K562 (cell line): Measurements from ENCODE around the gene CRKL. TPM values are rescaled to one million over a fixed set of nuclear protein-coding genes. Genes with fewer than 3 reads are reported as not detected.

Source experiments
- ATAC-seq: fragments of 200-7000 bp; cut with Tn5 transposase; 3 replicates; pipeline ENCODE4 v1.9.1; 2020; ENCODE audit warnings: moderate library complexity
- BruUV-seq: library from RNA; stranded (reverse); fragments of 400-500 nt; replicated peaks from 2 replicates; lab custom pipeline; 2021; lab: Mats Ljungman, UMichigan
- CTCF ChIA-PET: fragments of 300-600 bp; formaldehyde crosslinking; extraction: SDS; loops from one replicate; lab custom pipeline; 2021; ENCODE audit warnings: low intra/inter-chr PET ratio; lab: Yijun Ruan, JAX
- POLR2A ChIA-PET: fragments of 300-600, 350-650 bp; sonication (Branson Sonifier 250); formaldehyde crosslinking; extraction: SDS; loops from one replicate; lab custom pipeline; 2021; ENCODE audit warnings: antibody characterized with exemption, inconsistent platforms; lab: Yijun Ruan, JAX
- DNase-seq, 4 experiments: peaks; one replicate each; pipeline versions ENCODE4 v3.0.0 to v3.0.0-alpha.2; 2011 to 2018; ENCODE audit warnings: low spot score in 3 of 4, mixed read lengths in 3 of 4; ENCODE audit errors: extremely low read depth in 1 of 4
- FAIRE-seq: peaks from 2 replicates; lab custom pipeline; 2011; peaks lifted over from hg19 to GRCh38; lab: Jason Lieb, UNC
- H2AFZ ChIP-seq: 2 replicates; pipeline ENCODE4 v1.6.0; 2011; ENCODE audit warnings: low read depth, low read length, control low read depth, inconsistent platforms
- H3K27ac ChIP-seq: fragments of 200-600 bp; 3 replicates; pipeline ENCODE4 v1.8.0; 2011; ENCODE audit warnings: low read depth, mild to moderate bottlenecking, control low read depth, inconsistent platforms, low read length, moderate library complexity, mixed read lengths; ENCODE audit errors: extremely low read depth
- H3K27me3 ChIP-seq, 2 experiments: fragments of 300-600 bp in 1 of 2; 2 replicates in 1 of 2; 3 replicates in 1 of 2; pipeline versions ENCODE4 v1.6.0 to v1.8.0; 2011; ENCODE audit warnings: inconsistent platforms in 2 of 2, low read length in 2 of 2, mild to moderate bottlenecking in 1 of 2, mixed read lengths in 1 of 2, moderate library complexity in 1 of 2; ENCODE audit not compliant: control insufficient read depth in 2 of 2, insufficient read depth in 2 of 2
- H3K36me3 ChIP-seq: fragments of 300-600 bp; 3 replicates; pipeline ENCODE4 v1.8.0; 2011; ENCODE audit warnings: mild to moderate bottlenecking, low read length, inconsistent platforms; ENCODE audit not compliant: control insufficient read depth, insufficient read depth
- H3K4me1 ChIP-seq, 2 experiments: fragments of 200-600 bp in 1 of 2; replicated peaks in 1 of 2; 2 replicates in 1 of 2; 3 replicates in 1 of 2; pipeline versions ENCODE4 v1.5.1 to v1.8.0; 2011; ENCODE audit warnings: inconsistent platforms in 2 of 2, low read length in 2 of 2, mild to moderate bottlenecking in 1 of 2, mixed read lengths in 1 of 2, moderate library complexity in 1 of 2; ENCODE audit not compliant: control insufficient read depth in 2 of 2, insufficient read depth in 2 of 2
- H3K4me2 ChIP-seq: 2 replicates; pipeline ENCODE4 v1.6.1; 2011; ENCODE audit warnings: low read length, control low read depth, inconsistent platforms, mixed read lengths; ENCODE audit not compliant: insufficient read depth
- H3K4me3 ChIP-seq: fragments of 200-600 bp; sonication (generic), shearing (Covaris generic); 2 replicates; pipeline ENCODE4 v1.5.1; 2016; ENCODE audit warnings: control low read depth, inconsistent platforms
- H3K79me2 ChIP-seq: fragments of 200-600 bp; 3 replicates; pipeline ENCODE4 v1.8.0; 2011; ENCODE audit warnings: low read length, inconsistent platforms; ENCODE audit not compliant: control insufficient read depth, insufficient read depth
- H3K9ac ChIP-seq, 2 experiments: 2 replicates each; pipeline versions ENCODE4 v1.6.0 to v1.6.1; 2011; ENCODE audit warnings: low read depth in 2 of 2, low read length in 2 of 2, control low read depth in 1 of 2, inconsistent platforms in 1 of 2, mild to moderate bottlenecking in 1 of 2, mixed read lengths in 1 of 2; ENCODE audit not compliant: insufficient read depth in 1 of 2
- H3K9me1 ChIP-seq: one replicate; pipeline ENCODE4 v1.6.0; 2011; ENCODE audit warnings: inconsistent platforms, mild to moderate bottlenecking, low read length, moderate library complexity; ENCODE audit not compliant: control insufficient read depth, insufficient read depth
- H3K9me3 ChIP-seq: replicated peaks from 2 replicates; pipeline ENCODE4 v1.5.1; 2011; ENCODE audit warnings: low read depth, low read length, inconsistent platforms; ENCODE audit not compliant: control insufficient read depth, insufficient read depth
- H4K20me1 ChIP-seq: replicated peaks from 2 replicates; pipeline ENCODE4 v1.6.1; 2011; ENCODE audit warnings: low read length, inconsistent platforms, mixed read lengths; ENCODE audit not compliant: control insufficient read depth, insufficient read depth
- ADNP ChIP-seq: fragments of 200-800 bp; sonication (Bioruptor generic); IDR thresholded peaks from 2 replicates; pipeline ENCODE4 v1.6.1; 2016; ENCODE audit warnings: missing genetic modification characterization, missing compliant biosample characterization
- AFF4 ChIP-seq: sonication (generic); formaldehyde crosslinking; IDR thresholded peaks from 2 replicates; pipeline ENCODE4 v1.8.0; 2023; ENCODE audit warnings: mild to moderate bottlenecking, missing genetic modification reagents
- CREB3 ChIP-seq: fragments of 450-650 bp; conservative IDR thresholded peaks from 2 replicates; pipeline ENCODE4 v1.6.1; 2016; ENCODE audit warnings: missing genetic modification characterization, low read depth, mild to moderate bottlenecking, missing compliant biosample characterization, moderate library complexity
- CXXC5 ChIP-seq: fragments of 250-450 bp; sonication (Bioruptor Pico); IDR thresholded peaks from 2 replicates; pipeline ENCODE4 v1.8.0; 2022; ENCODE audit warnings: inconsistent platforms, mild to moderate bottlenecking, moderate library complexity
- E2F3 ChIP-seq: fragments of 250-450 bp; sonication (Bioruptor Pico); IDR thresholded peaks from 2 replicates; pipeline ENCODE4 v1.4.0; 2020; ENCODE audit warnings: mild to moderate bottlenecking
- MED1 ChIP-seq: sonication (generic); formaldehyde crosslinking; IDR thresholded peaks from 2 replicates; pipeline ENCODE4 v1.8.1; 2023; ENCODE audit warnings: missing genetic modification reagents, borderline replicate concordance
- RAD21 ChIP-seq, 2 experiments: fragments of 250-450 bp in 1 of 2; fragments of 450-650 bp in 1 of 2; sonication (Bioruptor Pico) in 1 of 2; formaldehyde crosslinking in 1 of 2; IDR thresholded peaks in 1 of 2; conservative IDR thresholded peaks in 1 of 2; 2 replicates each; pipeline versions ENCODE4 v1.4.0 to v1.8.0; 2020 to 2022; ENCODE audit warnings: mild to moderate bottlenecking in 2 of 2, moderate library complexity in 1 of 2
- SMAD1 ChIP-seq: fragments of 150-350 bp; IDR thresholded peaks from 2 replicates; pipeline ENCODE4 v1.6.1; 2014; ENCODE audit warnings: low read length, low read depth; ENCODE audit not compliant: partially characterized antibody
- SMARCA5 ChIP-seq: fragments of 450-650 bp; IDR thresholded peaks from 2 replicates; pipeline ENCODE4 v1.6.1; 2016
- TEAD4 ChIP-seq, 2 experiments: sonication (generic) in 1 of 2; formaldehyde crosslinking in 1 of 2; IDR thresholded peaks; 2 replicates each; pipeline versions ENCODE4 v1.6.1 to v1.8.0; 2012 to 2022; ENCODE audit warnings: borderline replicate concordance in 1 of 2, inconsistent platforms in 1 of 2, low read length in 1 of 2, mild to moderate bottlenecking in 1 of 2, missing genetic modification reagents in 1 of 2
- ZZZ3 ChIP-seq: fragments of 450-650 bp; IDR thresholded peaks from 2 replicates; pipeline ENCODE4 v1.6.1; 2016; ENCODE audit warnings: antibody characterized with exemption, mild to moderate bottlenecking, moderate library complexity
- WGBS: fragments of 100-300 bp; shearing (Covaris generic); methylation state at CpG from one replicate; pipeline ENCODE4 v1.1.6; 2016; ENCODE audit warnings: low coverage, mixed read lengths; ENCODE audit not compliant: insufficient coverage; ENCODE audit errors: missing lambda C conversion rate; 5-methylcytosine and 5-hydroxymethylcytosine counted together
- in situ Hi-C: fragments of 300-500 bp; cut with MboI; formaldehyde crosslinking; loops from 4 replicates; pipeline ENCODE4 v1.15.0; 2018; ENCODE audit warnings: inconsistent platforms, mixed read lengths
- intact Hi-C: fragments of 100-400 bp; cut with micrococcal nuclease; formaldehyde crosslinking; loops from 2 replicates; pipeline ENCODE4 v1.14.2; 2022
- polyA plus RNA-seq, 8 experiments: library from polyadenylated mRNA; depleted of rRNA in 4 of 8; stranded (reverse) in 5 of 8; unstranded in 3 of 8; fragments of >200 nt; fragmentation: Nextera tagmentation in 2 of 8; fragmentation: Illumina TruSeq in 1 of 8; extraction: Ambion mirVana in 2 of 8; extraction: Trizol in 1 of 8; gene quantifications; 2 replicates each; pipeline versions ENCODE4 v1.2.1 to v1.2.3, GENCODE V29; 2011 to 2014; ENCODE audit warnings: inconsistent platforms in 1 of 8, missing spikeins in 1 of 8
- total RNA-seq, 7 experiments: library from RNA; depleted of rRNA in 6 of 7; stranded (reverse); fragments of >200 nt in 6 of 7; fragmentation: Illumina TruSeq in 2 of 7; extraction: Trizol in 2 of 7; gene quantifications; 2 replicates each; pipeline versions ENCODE4 v1.2.1 to v1.2.3, GENCODE V29; 2011 to 2021; ENCODE audit warnings: low replicate concordance in 1 of 7

CRKL gene
- total and polyA plus RNA-seq, 9 of the 15 experiments (the other 6 are each of a cell fraction or from before 2014, with no cell fraction given): 100 to 263 (median 124) TPM

- TF ChIP-seq CREB3 (tag) (no peak), ZZZ3 (no peak), MED1 (0 out of 2 replicates have a peak, but pooled peaks have one; percentile 1)
Measured at GRCh38 chr22:20957683-20958431, 40.6 kb downstream of the CRKL start (continued).

GRCh38 chr22:20959578-20960461, 42.6 kb downstream of the CRKL start:
- H3K9me3 ChIP-seq: no peaks in the 10 kb centered on the region
- H3K4me3 ChIP-seq: no peak overlapping the region
- DNase-seq (no peak), ATAC-seq (no peak), FAIRE-seq (no peak)
- in situ Hi-C loops (loop anchor here (25.0 kb wide), 1 partner anchor 177 kb away; no protein-coding TSS in a partner anchor), intact Hi-C loops (loop anchor here (5.0 kb wide), 5 partner anchors 62 to 183 kb away; partner anchors contain the start of gene LRRC74B)
- 59% methylated on average over 20 of the region's 20 CpGs for WGBS
- ChIA-PET POLR2A (interaction anchor here (0.6 to 64.4 kb wide), 14 partner anchors 7 to 1000 kb away, joined by 3 to 1556 read pairs (median 4); partner anchors contain the start of genes AIFM3, CRKL, LZTR1 and THAP7), CTCF (no interaction called here)
- no peak overlapping the region for H2AFZ ChIP-seq
- H4K20me1 ChIP-seq: peaks cover 31% of the 10 kb centered on the region; the same call in 1 of the 2 replicates
- H3K27me3 ChIP-seq: peaks cover 5 to 24% of the 10 kb centered on the region in 2 experiments; a peak in 3 of 5 replicates
- BruUV-seq: no TSS peak
- no peaks in the 10 kb centered on the region for H3K9me1 ChIP-seq
- H3K36me3 ChIP-seq: no peaks in the 10 kb centered on the region
- no peak overlapping the region for H3K27ac ChIP-seq
- no peaks in the 10 kb centered on the region for H3K79me2 ChIP-seq
- H3K4me1 ChIP-seq: peaks cover 0 to 30% of the 10 kb centered on the region in 2 experiments; a peak in 2 of 5 replicates
- H3K9ac ChIP-seq: no peak overlapping the region; a peak in 1 of 4 replicates
- H3K4me2 ChIP-seq: no peak overlapping the region
- TF ChIP-seq E2F3 (CRISPR knock-in tag) (0 out of 2 replicates have a peak, but pooled peaks have one; percentile 14), CXXC5 (CRISPR knock-in tag) (peak; percentile 28; the same call in 1 of the 2 replicates), SMARCA5 (peak; percentile 54; the same call in 1 of the 2 replicates), ADNP (tag) (peak; percentile 72), RAD21 (CRISPR knock-in tag; conservative IDR thresholded peaks at IDR 0.05 in 1 of 2, IDR thresholded peaks at IDR 0.05 in 1 of 2) (peak in 1 of 2 experiments; percentile 16; a peak in 2 of 4 replicates), TEAD4 (IDR thresholded peaks at IDR 0.05; ENCODE audit: low read length) (no peak), TEAD4 (CRISPR knock-in tag; IDR thresholded peaks at IDR 0.05; ENCODE audit: borderline replicate concordance) (peak; percentile 84; the same call in 1 of the 2 replicates), AFF4 (CRISPR knock-in tag) (no peak), SMAD1 (peak; percentile 20)
